Measurements from ENCODE around the gene EPHA10.

Gene EPHA10

GRCh38 chr1:37672136-37672870 lies 92.6 kb downstream of the EPHA10 start:
- no peak for DNase-seq (ENCODE audit: low spot score)

- DNase-seq (ENCODE audit: low spot score), result no peak
These were observed 93.7 kb downstream of the EPHA10 start for GRCh38 chr1:37671261-37671660.

- no peak for DNase-seq (ENCODE audit: low spot score)
These were observed 94.8 kb downstream of the EPHA10 start for GRCh38 chr1:37670133-37670532.

- DNase-seq (ENCODE audit: low spot score), result no peak
These were observed 97.8 kb downstream of the EPHA10 start for GRCh38 chr1:37667023-37667671.

- no peak for DNase-seq (ENCODE audit: low spot score)
These were observed 98.6 kb downstream of the EPHA10 start for GRCh38 chr1:37666241-37666867.

All from CD4-positive, alpha-beta T cell treated with Interleukin-15 for 4 hours (primary cell).